Omental fat pad (tissue), 4 donors: ENCODE results near the gene SLC16A3. TPM values are rescaled to one million over a fixed set of nuclear protein-coding genes. Genes with fewer than 3 reads are reported as not detected.

Experiments used
- ATAC-seq: fragments of 150-250 bp; one replicate; pipeline ENCODE4 v1.9.1; 2016; ENCODE audit warnings: mild to moderate bottlenecking, moderate library complexity; ENCODE audit not compliant: low FRiP score
- DNase-seq: peaks from one replicate; pipeline ENCODE4 v3.0.0-alpha.2; 2019; ENCODE audit warnings: low spot score
- CTCF ChIP-seq, 3 donors: fragments of 450-650 bp; IDR thresholded peaks; one replicate each; pipeline ENCODE4 v1.5.1; 2016 to 2017; ENCODE audit warnings: antibody characterized with exemption in 3 of 3, mild to moderate bottlenecking in 3 of 3, moderate library complexity in 2 of 3
- total RNA-seq, 4 donors: library from RNA; depleted of rRNA; stranded (reverse); fragments of >200 nt; gene quantifications; one replicate each; pipeline ENCODE4 v1.1.0, GENCODE V29; 2016

Gene SLC16A3
- total RNA-seq, 4 donors from 2014 or later = 25.1 to 68.0 (median 27.5) TPM

GRCh38 chr17:82262344-82262743 is 33.5 kb downstream of the SLC16A3 start:
- TF ChIP-seq CTCF (IDR thresholded peaks at IDR 0.05) = no peak
- no peak for DNase-seq
- no peak for ATAC-seq

GRCh38 chr17:82263641-82264040 is 34.8 kb downstream of the SLC16A3 start:
- DNase-seq = no peak
- no peak for ATAC-seq
- no peak for TF ChIP-seq CTCF (IDR thresholded peaks at IDR 0.05)

GRCh38 chr17:82266142-82266541 is 37.3 kb downstream of the SLC16A3 start:
- no peak for TF ChIP-seq CTCF (IDR thresholded peaks at IDR 0.05)
- ATAC-seq (no peak), DNase-seq (no peak)

- TF ChIP-seq CTCF (IDR thresholded peaks at IDR 0.05) = no peak
- ATAC-seq (peak; percentile 96), DNase-seq (peak; percentile 77)
These were observed 38.9 kb downstream of the SLC16A3 start for GRCh38 chr17:82267575-82268379.

- no peak for TF ChIP-seq CTCF (IDR thresholded peaks at IDR 0.05)
- ATAC-seq = no peak
These were observed 40.5 kb downstream of the SLC16A3 start for GRCh38 chr17:82269138-82269881.

GRCh38 chr17:82269882-82270500 is 41.1 kb downstream of the SLC16A3 start:
- no peak for DNase-seq
- no peak for TF ChIP-seq CTCF (IDR thresholded peaks at IDR 0.05)
- ATAC-seq = no peak

More at GRCh38 chr17:82269138-82269881, 40.5 kb downstream of the SLC16A3 start:
- DNase-seq = no peak
